Measurements from ENCODE around the gene CNBD2. TPM values are rescaled to one million over a fixed set of nuclear protein-coding genes. Genes with fewer than 3 reads are reported as not detected.
"Not testable (repeated sequence)": the region's sequence is repeated elsewhere in the genome, so short reads cannot be mapped to it uniquely, and the experiment has no call there.

The CNBD2 gene
- polyA plus RNA-seq, 1 donor from 2014 or later = 9.5 TPM

GRCh38 chr20:36049408-36049807, 81.0 kb downstream of the CNBD2 start:
- not testable (repeated sequence) for H3K9ac ChIP-seq (ENCODE audit: low read length)

GRCh38 chr20:36050436-36051317, 82.3 kb downstream of the CNBD2 start:
- Histone ChIP-seq H3K4me3 (ENCODE audit: low read length) (peak overlapping the region; percentile 91), H4K20me1 (ENCODE audit: insufficient read depth) (no peaks in the 10 kb centered on the region), H3K9me3 (ENCODE audit: low read length) (no peaks in the 10 kb centered on the region), H3K36me3 (ENCODE audit: insufficient read depth, low read length) (no peaks in the 10 kb centered on the region), H3F3A (ENCODE audit: insufficient read depth, low read length, poor library complexity, severe bottlenecking) (no peaks in the 10 kb centered on the region), H3K27ac (ENCODE audit: low read length) (peak overlapping the region; percentile 86), H3K9ac (ENCODE audit: low read length) (peak overlapping the region; percentile 96), H3K79me2 (replicated peaks; ENCODE audit: insufficient read depth, low read length) (peaks cover 18% of the 10 kb centered on the region), H3K9me2 (ENCODE audit: insufficient read depth, low read length) (no peaks in the 10 kb centered on the region), H3K27me3 (ENCODE audit: insufficient read depth, low read depth, low read length) (no peaks in the 10 kb centered on the region), H2AFZ (ENCODE audit: low read depth, low read length) (peak overlapping the region; percentile 71), H3K4me2 (ENCODE audit: low read length) (peak overlapping the region; percentile 66)
- TF ChIP-seq EP300 (conservative IDR thresholded peaks at IDR 0.05; ENCODE audit: poor library complexity, severe bottlenecking) (peak; percentile 44), SMC3 (conservative IDR thresholded peaks at IDR 0.05; ENCODE audit: poor library complexity) (no peak), REST (IDR thresholded peaks at IDR 0.05; ENCODE audit: borderline replicate concordance) (peak; percentile 43), EZH2 (IDR thresholded peaks at IDR 0.05; ENCODE audit: borderline replicate concordance, insufficient read depth, low read length, poor library complexity, severe bottlenecking) (no peak), TAF1 (IDR thresholded peaks at IDR 0.05; ENCODE audit: low read depth) (peak; percentile 96), CTCF (IDR thresholded peaks at IDR 0.05; ENCODE audit: poor library complexity, severe bottlenecking) (no peak), MXI1 (conservative IDR thresholded peaks at IDR 0.05; ENCODE audit: poor library complexity, severe bottlenecking) (peak; percentile 64), POLR2AphosphoS5 (IDR thresholded peaks at IDR 0.05) (peak; percentile 96), RAD21 (conservative IDR thresholded peaks at IDR 0.05) (peak; percentile 25)

More at GRCh38 chr20:36049408-36049807, 81.0 kb downstream of the CNBD2 start:
- H3K79me2 ChIP-seq (replicated peaks; ENCODE audit: insufficient read depth, low read length) = peaks cover 18% of the 10 kb centered on the region
- H4K20me1 ChIP-seq (ENCODE audit: insufficient read depth); H3K9me2 ChIP-seq (ENCODE audit: insufficient read depth, low read length); H3K36me3 ChIP-seq (ENCODE audit: insufficient read depth, low read length); H3K27me3 ChIP-seq (ENCODE audit: insufficient read depth, low read depth, low read length); H2AFZ ChIP-seq (ENCODE audit: low read depth, low read length); H3K9me3 ChIP-seq (ENCODE audit: low read length); H3K4me2 ChIP-seq (ENCODE audit: low read length); H3F3A ChIP-seq (ENCODE audit: insufficient read depth, low read length, poor library complexity, severe bottlenecking); H3K27ac ChIP-seq (ENCODE audit: low read length): not testable (repeated sequence)
- peak overlapping the region; percentile 91 for H3K4me3 ChIP-seq (ENCODE audit: low read length)

All from neural cell (in vitro differentiated cells).